K562 (cell line): ENCODE data around the gene BCO2. TPM values are rescaled to one million over a fixed set of nuclear protein-coding genes. Genes with fewer than 3 reads are reported as not detected.

ENCODE experiments used
- ATAC-seq: fragments of 200-7000 bp; cut with Tn5 transposase; 3 replicates; pipeline ENCODE4 v1.9.1; 2020; ENCODE audit warnings: moderate library complexity
- BruUV-seq: library from RNA; stranded (reverse); fragments of 400-500 nt; replicated peaks from 2 replicates; lab custom pipeline; 2021; lab: Mats Ljungman, UMichigan
- CTCF ChIA-PET: fragments of 300-600 bp; formaldehyde crosslinking; extraction: SDS; loops from one replicate; lab custom pipeline; 2021; ENCODE audit warnings: low intra/inter-chr PET ratio; lab: Yijun Ruan, JAX
- POLR2A ChIA-PET: fragments of 300-600, 350-650 bp; sonication (Branson Sonifier 250); formaldehyde crosslinking; extraction: SDS; loops from one replicate; lab custom pipeline; 2021; ENCODE audit warnings: antibody characterized with exemption, inconsistent platforms; lab: Yijun Ruan, JAX
- DNase-seq, 4 experiments: peaks; one replicate each; pipeline versions ENCODE4 v3.0.0 to v3.0.0-alpha.2; 2011 to 2018; ENCODE audit warnings: low spot score in 3 of 4, mixed read lengths in 3 of 4; ENCODE audit errors: extremely low read depth in 1 of 4
- FAIRE-seq: peaks from 2 replicates; lab custom pipeline; 2011; peaks lifted over from hg19 to GRCh38; lab: Jason Lieb, UNC
- H2AFZ ChIP-seq: 2 replicates; pipeline ENCODE4 v1.6.0; 2011; ENCODE audit warnings: low read depth, low read length, control low read depth, inconsistent platforms
- H3K27ac ChIP-seq: fragments of 200-600 bp; 3 replicates; pipeline ENCODE4 v1.8.0; 2011; ENCODE audit warnings: low read depth, mild to moderate bottlenecking, control low read depth, inconsistent platforms, low read length, moderate library complexity, mixed read lengths; ENCODE audit errors: extremely low read depth
- H3K27me3 ChIP-seq, 2 experiments: fragments of 300-600 bp in 1 of 2; 2 replicates in 1 of 2; 3 replicates in 1 of 2; pipeline versions ENCODE4 v1.6.0 to v1.8.0; 2011; ENCODE audit warnings: inconsistent platforms in 2 of 2, low read length in 2 of 2, mild to moderate bottlenecking in 1 of 2, mixed read lengths in 1 of 2, moderate library complexity in 1 of 2; ENCODE audit not compliant: control insufficient read depth in 2 of 2, insufficient read depth in 2 of 2
- H3K36me3 ChIP-seq: fragments of 300-600 bp; 3 replicates; pipeline ENCODE4 v1.8.0; 2011; ENCODE audit warnings: mild to moderate bottlenecking, low read length, inconsistent platforms; ENCODE audit not compliant: control insufficient read depth, insufficient read depth
- H3K4me1 ChIP-seq, 2 experiments: fragments of 200-600 bp in 1 of 2; replicated peaks in 1 of 2; 2 replicates in 1 of 2; 3 replicates in 1 of 2; pipeline versions ENCODE4 v1.5.1 to v1.8.0; 2011; ENCODE audit warnings: inconsistent platforms in 2 of 2, low read length in 2 of 2, mild to moderate bottlenecking in 1 of 2, mixed read lengths in 1 of 2, moderate library complexity in 1 of 2; ENCODE audit not compliant: control insufficient read depth in 2 of 2, insufficient read depth in 2 of 2
- H3K4me2 ChIP-seq: 2 replicates; pipeline ENCODE4 v1.6.1; 2011; ENCODE audit warnings: low read length, control low read depth, inconsistent platforms, mixed read lengths; ENCODE audit not compliant: insufficient read depth
- H3K4me3 ChIP-seq: fragments of 200-600 bp; sonication (generic), shearing (Covaris generic); 2 replicates; pipeline ENCODE4 v1.5.1; 2016; ENCODE audit warnings: control low read depth, inconsistent platforms
- H3K79me2 ChIP-seq: fragments of 200-600 bp; 3 replicates; pipeline ENCODE4 v1.8.0; 2011; ENCODE audit warnings: low read length, inconsistent platforms; ENCODE audit not compliant: control insufficient read depth, insufficient read depth
- H3K9ac ChIP-seq, 2 experiments: 2 replicates each; pipeline versions ENCODE4 v1.6.0 to v1.6.1; 2011; ENCODE audit warnings: low read depth in 2 of 2, low read length in 2 of 2, control low read depth in 1 of 2, inconsistent platforms in 1 of 2, mild to moderate bottlenecking in 1 of 2, mixed read lengths in 1 of 2; ENCODE audit not compliant: insufficient read depth in 1 of 2
- H3K9me1 ChIP-seq: one replicate; pipeline ENCODE4 v1.6.0; 2011; ENCODE audit warnings: inconsistent platforms, mild to moderate bottlenecking, low read length, moderate library complexity; ENCODE audit not compliant: control insufficient read depth, insufficient read depth
- H3K9me3 ChIP-seq: replicated peaks from 2 replicates; pipeline ENCODE4 v1.5.1; 2011; ENCODE audit warnings: low read depth, low read length, inconsistent platforms; ENCODE audit not compliant: control insufficient read depth, insufficient read depth
- H4K20me1 ChIP-seq: replicated peaks from 2 replicates; pipeline ENCODE4 v1.6.1; 2011; ENCODE audit warnings: low read length, inconsistent platforms, mixed read lengths; ENCODE audit not compliant: control insufficient read depth, insufficient read depth
- ARNT ChIP-seq, 2 experiments: fragments of 450-650 bp; IDR thresholded peaks; 2 replicates each; pipeline ENCODE4 v1.6.1; 2016; ENCODE audit warnings: mild to moderate bottlenecking in 1 of 2
- EP400 ChIP-seq: fragments of 450-650 bp; IDR thresholded peaks from 2 replicates; pipeline ENCODE4 v1.6.1; 2017; ENCODE audit warnings: antibody characterized with exemption, mild to moderate bottlenecking, moderate library complexity
- FOXM1 ChIP-seq, 2 experiments: fragments of 450-650 bp in 1 of 2; sonication (generic) in 1 of 2; formaldehyde crosslinking in 1 of 2; IDR thresholded peaks; 2 replicates each; pipeline versions ENCODE4 v1.6.1 to v1.9.0; 2017 to 2022; ENCODE audit warnings: low read depth in 2 of 2, mild to moderate bottlenecking in 2 of 2, missing genetic modification reagents in 1 of 2, moderate library complexity in 1 of 2
- HINFP ChIP-seq: fragments of 450-650 bp; conservative IDR thresholded peaks from 2 replicates; pipeline ENCODE4 v1.6.1; 2016; ENCODE audit warnings: missing genetic modification characterization, low read depth, mild to moderate bottlenecking, control low read depth, missing compliant biosample characterization
- MEF2A ChIP-seq: IDR thresholded peaks from 2 replicates; pipeline ENCODE4 v1.6.1; 2011; ENCODE audit warnings: low read depth, mild to moderate bottlenecking, low read length, moderate library complexity; ENCODE audit not compliant: control insufficient read depth
- POLR2H ChIP-seq: IDR thresholded peaks from 2 replicates; pipeline ENCODE4 v1.6.1; 2016; ENCODE audit warnings: missing genetic modification characterization, low read depth, mild to moderate bottlenecking, control low read depth, missing compliant biosample characterization, moderate library complexity
- SLC30A9 ChIP-seq: fragments of 250-450 bp; sonication (Bioruptor Pico); IDR thresholded peaks from 2 replicates; pipeline ENCODE4 v1.8.0; 2022; ENCODE audit warnings: mild to moderate bottlenecking, moderate library complexity
- TCF15 ChIP-seq: fragments of 250-450 bp; sonication (Bioruptor Pico); IDR thresholded peaks from 2 replicates; pipeline ENCODE4 v1.8.0; 2022; ENCODE audit warnings: moderate library complexity, mild to moderate bottlenecking, inconsistent platforms
- ZNF143 ChIP-seq: sonication (generic); formaldehyde crosslinking; IDR thresholded peaks from 2 replicates; pipeline ENCODE4 v1.9.0; 2022; ENCODE audit warnings: mild to moderate bottlenecking, missing genetic modification reagents
- ZNF146 ChIP-seq: IDR thresholded peaks from one replicate; pipeline ENCODE4 v1.6.1; 2018; ENCODE audit warnings: missing compliant biosample characterization; ENCODE audit not compliant: unreplicated experiment
- ZNF444 ChIP-seq: fragments of 250-450 bp; sonication (Bioruptor Pico); IDR thresholded peaks from 2 replicates; pipeline ENCODE4 v1.4.0; 2020; ENCODE audit warnings: mild to moderate bottlenecking, moderate library complexity
- WGBS: fragments of 100-300 bp; shearing (Covaris generic); methylation state at CpG from one replicate; pipeline ENCODE4 v1.1.6; 2016; ENCODE audit warnings: low coverage, mixed read lengths; ENCODE audit not compliant: insufficient coverage; ENCODE audit errors: missing lambda C conversion rate; 5-methylcytosine and 5-hydroxymethylcytosine counted together
- in situ Hi-C: fragments of 300-500 bp; cut with MboI; formaldehyde crosslinking; loops from 4 replicates; pipeline ENCODE4 v1.15.0; 2018; ENCODE audit warnings: inconsistent platforms, mixed read lengths
- intact Hi-C: fragments of 100-400 bp; cut with micrococcal nuclease; formaldehyde crosslinking; loops from 2 replicates; pipeline ENCODE4 v1.14.2; 2022
- polyA plus RNA-seq, 8 experiments: library from polyadenylated mRNA; depleted of rRNA in 4 of 8; stranded (reverse) in 5 of 8; unstranded in 3 of 8; fragments of >200 nt; fragmentation: Nextera tagmentation in 2 of 8; fragmentation: Illumina TruSeq in 1 of 8; extraction: Ambion mirVana in 2 of 8; extraction: Trizol in 1 of 8; gene quantifications; 2 replicates each; pipeline versions ENCODE4 v1.2.1 to v1.2.3, GENCODE V29; 2011 to 2014; ENCODE audit warnings: inconsistent platforms in 1 of 8, missing spikeins in 1 of 8
- total RNA-seq, 7 experiments: library from RNA; depleted of rRNA in 6 of 7; stranded (reverse); fragments of >200 nt in 6 of 7; fragmentation: Illumina TruSeq in 2 of 7; extraction: Trizol in 2 of 7; gene quantifications; 2 replicates each; pipeline versions ENCODE4 v1.2.1 to v1.2.3, GENCODE V29; 2011 to 2021; ENCODE audit warnings: low replicate concordance in 1 of 7
- TF ChIP-seq, protein P1 (sequence below): fragments of 150-350 bp; IDR thresholded peaks from 2 replicates; pipeline ENCODE4 v1.6.1; 2014; ENCODE audit warnings: low read depth, mild to moderate bottlenecking, low read length, borderline replicate concordance
- TF ChIP-seq, protein P2 (sequence below): fragments of 250-450 bp; sonication (Bioruptor Pico); IDR thresholded peaks from 2 replicates; pipeline ENCODE4 v1.5.0; 2022; ENCODE audit warnings: mild to moderate bottlenecking

BCO2 gene
- total and polyA plus RNA-seq, 9 of the 15 experiments (the other 6 are each of a cell fraction or from before 2014, with no cell fraction given): 0.21 to 1.0 (median 0.47) TPM; not detected in 1

DNA sequence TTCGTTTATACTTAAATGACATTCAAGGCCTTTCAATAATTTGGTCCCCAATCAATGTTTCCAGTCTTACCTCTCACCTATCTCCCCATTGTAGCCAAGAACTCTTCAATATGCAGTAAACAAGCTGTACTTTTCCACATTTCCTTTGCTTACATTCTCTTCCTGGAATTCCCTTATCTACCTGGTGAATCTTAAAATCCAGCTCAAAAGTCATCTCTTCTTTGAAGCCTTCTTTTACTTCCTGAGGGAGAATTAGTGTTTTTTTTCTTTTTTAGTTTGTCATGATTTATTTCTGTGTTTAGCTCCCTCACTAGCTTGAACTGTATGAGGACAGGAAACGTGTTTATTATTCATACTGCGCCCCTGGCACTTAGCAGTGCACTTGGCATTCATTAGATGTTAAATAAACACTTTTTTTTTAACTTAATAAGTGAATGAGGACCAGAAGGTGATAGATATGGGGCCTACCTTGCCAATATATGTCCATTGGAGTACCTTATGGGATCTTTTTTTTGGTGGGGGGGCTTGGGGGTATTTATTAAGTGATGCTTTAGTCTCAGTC is 46.0 kb downstream of the BCO2 start:
- H3K79me2 ChIP-seq: peaks cover 3% of the 10 kb centered on the region; the same call in 1 of the 3 replicates
- intact Hi-C loops (loop anchor here (5.0 kb wide), 1 partner anchor 1066 kb away; no protein-coding TSS in a partner anchor), in situ Hi-C loops (loop anchor here (5.0 to 10.0 kb wide), 3 partner anchors 61 to 617 kb away; partner anchors contain the start of gene SIK2)
- no TSS peak for BruUV-seq
- H3K27me3 ChIP-seq: no peaks in the 10 kb centered on the region
- H3K27ac ChIP-seq: no peak overlapping the region
- H3K9me3 ChIP-seq: no peaks in the 10 kb centered on the region
- H3K4me2 ChIP-seq: no peak overlapping the region
- H2AFZ ChIP-seq: no peak overlapping the region
- peaks cover 0 to 8% of the 10 kb centered on the region in 2 experiments; a peak in 2 of 5 replicates for H3K4me1 ChIP-seq
- no peak for DNase-seq
- 20% methylated on average over 3 of the region's 3 CpGs for WGBS
- no peak overlapping the region for H3K9ac ChIP-seq
- H3K36me3 ChIP-seq: no peaks in the 10 kb centered on the region
- FAIRE-seq: no peak
- no peaks in the 10 kb centered on the region for H3K9me1 ChIP-seq
- CTCF ChIA-PET: interaction anchor here (4.8 kb wide), 1 partner anchor 59 kb away, joined by 95 read pairs; no protein-coding TSS in a partner anchor
- ATAC-seq: no peak
- H4K20me1 ChIP-seq: no peaks in the 10 kb centered on the region
- no peak overlapping the region for H3K4me3 ChIP-seq
- POLR2A ChIA-PET: interaction anchor here (0.6 kb wide), 1 partner anchor 106 kb away, joined by 4 read pairs; no protein-coding TSS in a partner anchor
- TF ChIP-seq MEF2A (no peak), EP400 (no peak), HINFP (tag) (no peak), ZNF143 (CRISPR knock-in tag) (no peak), TCF15 (CRISPR knock-in tag) (no peak), ZNF146 (CRISPR knock-in tag) (no peak), ARNT (IDR thresholded peaks at IDR 0.05) (no peak), POLR2H (tag) (no peak), ZNF444 (CRISPR knock-in tag) (no peak), FOXM1 (IDR thresholded peaks at IDR 0.05; ENCODE audit: low read depth) (no peak), FOXM1 (CRISPR knock-in tag; IDR thresholded peaks at IDR 0.05; ENCODE audit: low read depth) (no peak), SLC30A9 (CRISPR knock-in tag) (no peak)
- TF ChIP-seq, protein P1, sequence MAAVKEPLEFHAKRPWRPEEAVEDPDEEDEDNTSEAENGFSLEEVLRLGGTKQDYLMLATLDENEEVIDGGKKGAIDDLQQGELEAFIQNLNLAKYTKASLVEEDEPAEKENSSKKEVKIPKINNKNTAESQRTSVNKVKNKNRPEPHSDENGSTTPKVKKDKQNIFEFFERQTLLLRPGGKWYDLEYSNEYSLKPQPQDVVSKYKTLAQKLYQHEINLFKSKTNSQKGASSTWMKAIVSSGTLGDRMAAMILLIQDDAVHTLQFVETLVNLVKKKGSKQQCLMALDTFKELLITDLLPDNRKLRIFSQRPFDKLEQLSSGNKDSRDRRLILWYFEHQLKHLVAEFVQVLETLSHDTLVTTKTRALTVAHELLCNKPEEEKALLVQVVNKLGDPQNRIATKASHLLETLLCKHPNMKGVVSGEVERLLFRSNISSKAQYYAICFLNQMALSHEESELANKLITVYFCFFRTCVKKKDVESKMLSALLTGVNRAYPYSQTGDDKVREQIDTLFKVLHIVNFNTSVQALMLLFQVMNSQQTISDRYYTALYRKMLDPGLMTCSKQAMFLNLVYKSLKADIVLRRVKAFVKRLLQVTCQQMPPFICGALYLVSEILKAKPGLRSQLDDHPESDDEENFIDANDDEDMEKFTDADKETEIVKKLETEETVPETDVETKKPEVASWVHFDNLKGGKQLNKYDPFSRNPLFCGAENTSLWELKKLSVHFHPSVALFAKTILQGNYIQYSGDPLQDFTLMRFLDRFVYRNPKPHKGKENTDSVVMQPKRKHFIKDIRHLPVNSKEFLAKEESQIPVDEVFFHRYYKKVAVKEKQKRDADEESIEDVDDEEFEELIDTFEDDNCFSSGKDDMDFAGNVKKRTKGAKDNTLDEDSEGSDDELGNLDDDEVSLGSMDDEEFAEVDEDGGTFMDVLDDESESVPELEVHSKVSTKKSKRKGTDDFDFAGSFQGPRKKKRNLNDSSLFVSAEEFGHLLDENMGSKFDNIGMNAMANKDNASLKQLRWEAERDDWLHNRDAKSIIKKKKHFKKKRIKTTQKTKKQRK: no peak
- TF ChIP-seq, protein P2, sequence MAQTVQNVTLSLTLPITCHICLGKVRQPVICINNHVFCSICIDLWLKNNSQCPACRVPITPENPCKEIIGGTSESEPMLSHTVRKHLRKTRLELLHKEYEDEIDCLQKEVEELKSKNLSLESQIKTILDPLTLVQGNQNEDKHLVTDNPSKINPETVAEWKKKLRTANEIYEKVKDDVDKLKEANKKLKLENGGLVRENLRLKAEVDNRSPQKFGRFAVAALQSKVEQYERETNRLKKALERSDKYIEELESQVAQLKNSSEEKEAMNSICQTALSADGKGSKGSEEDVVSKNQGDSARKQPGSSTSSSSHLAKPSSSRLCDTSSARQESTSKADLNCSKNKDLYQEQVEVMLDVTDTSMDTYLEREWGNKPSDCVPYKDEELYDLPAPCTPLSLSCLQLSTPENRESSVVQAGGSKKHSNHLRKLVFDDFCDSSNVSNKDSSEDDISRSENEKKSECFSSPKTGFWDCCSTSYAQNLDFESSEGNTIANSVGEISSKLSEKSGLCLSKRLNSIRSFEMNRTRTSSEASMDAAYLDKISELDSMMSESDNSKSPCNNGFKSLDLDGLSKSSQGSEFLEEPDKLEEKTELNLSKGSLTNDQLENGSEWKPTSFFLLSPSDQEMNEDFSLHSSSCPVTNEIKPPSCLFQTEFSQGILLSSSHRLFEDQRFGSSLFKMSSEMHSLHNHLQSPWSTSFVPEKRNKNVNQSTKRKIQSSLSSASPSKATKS (CRISPR knock-in tag): no peak
